Common myeloid progenitor, CD34-positive (primary cell): ENCODE measurements around the gene MC2R.

Source experiments
- CTCF ChIA-PET: fragments of 350-600 bp; sonication (Branson Sonifier 250); formaldehyde crosslinking; loops from one replicate; lab custom pipeline; 2021; ENCODE audit warnings: antibody characterized with exemption; lab: Charles Lee
- POLR2A ChIA-PET: fragments of 350-600 bp; sonication (Branson Sonifier 250); formaldehyde crosslinking; loops from one replicate; lab custom pipeline; 2021; ENCODE audit warnings: antibody characterized with exemption; lab: Charles Lee
- DNase-seq, 3 donors: peaks; one replicate each; pipeline versions ENCODE4 v3.0.0 to v3.0.0-alpha.2; 2013
- H3K27ac ChIP-seq, 2 experiments: 1 replicate in 1 of 2; 2 replicates in 1 of 2; pipeline ENCODE4 v1.7.0; 2013; ENCODE audit warnings: inconsistent platforms in 2 of 2, low read length in 2 of 2, mild to moderate bottlenecking in 2 of 2, low read depth in 1 of 2, moderate library complexity in 1 of 2; ENCODE audit not compliant: severe bottlenecking in 2 of 2, insufficient read depth in 1 of 2, poor library complexity in 1 of 2
- H3K27me3 ChIP-seq, 5 experiments: replicated peaks in 2 of 5; 1 replicate in 3 of 5; 2 replicates in 2 of 5; pipeline versions ENCODE4 v1.6.1 to v1.7.0; 2013; ENCODE audit warnings: low read length in 4 of 5, mild to moderate bottlenecking in 2 of 5, moderate library complexity in 2 of 5, inconsistent platforms in 1 of 5; ENCODE audit not compliant: insufficient read depth in 5 of 5, control insufficient read depth in 4 of 5
- H3K36me3 ChIP-seq, 4 experiments: 1 replicate in 2 of 4; 2 replicates in 2 of 4; pipeline versions ENCODE4 v1.6.1 to v1.7.0; 2013; ENCODE audit warnings: low read length in 3 of 4, control low read depth in 1 of 4, mild to moderate bottlenecking in 1 of 4; ENCODE audit not compliant: control insufficient read depth in 4 of 4, insufficient read depth in 4 of 4
- H3K4me1 ChIP-seq, 4 experiments: 1 replicate in 3 of 4; 2 replicates in 1 of 4; pipeline versions ENCODE4 v1.6.1 to v1.7.1; 2013; ENCODE audit warnings: low read length in 3 of 4, mild to moderate bottlenecking in 3 of 4, control low read depth in 1 of 4, inconsistent platforms in 1 of 4, moderate library complexity in 1 of 4; ENCODE audit not compliant: control insufficient read depth in 4 of 4, insufficient read depth in 4 of 4; ENCODE audit errors: control extremely low read depth in 1 of 4
- H3K4me3 ChIP-seq, 7 experiments: 1 replicate in 4 of 7; 2 replicates in 3 of 7; pipeline versions ENCODE4 v1.5.1 to v1.7.0; 2013; ENCODE audit warnings: mild to moderate bottlenecking in 7 of 7, low read length in 6 of 7, moderate library complexity in 6 of 7, inconsistent platforms in 2 of 7, low read depth in 2 of 7, control low read depth in 1 of 7; ENCODE audit not compliant: insufficient read depth in 4 of 7, control insufficient read depth in 1 of 7; ENCODE audit errors: extremely low read depth in 1 of 7
- H3K9me3 ChIP-seq, 5 experiments: 1 replicate in 4 of 5; 2 replicates in 1 of 5; pipeline versions ENCODE4 v1.6.1 to v1.7.1; 2013; ENCODE audit warnings: low read length in 4 of 5, mild to moderate bottlenecking in 2 of 5, inconsistent platforms in 1 of 5, low read depth in 1 of 5, moderate library complexity in 1 of 5; ENCODE audit not compliant: control insufficient read depth in 4 of 5, insufficient read depth in 2 of 5; ENCODE audit errors: control extremely low read depth in 1 of 5
- WGBS: methylation state at CpG from one replicate; pipeline ENCODE4 v1.1.5; 2013; ENCODE audit not compliant: insufficient coverage; 5-methylcytosine and 5-hydroxymethylcytosine counted together

Gene MC2R

GRCh38 chr18:13914170-13914569 lies 1.2 kb downstream of the MC2R start:
- Histone ChIP-seq H3K4me3 (no peak overlapping the region), H3K36me3 (no peaks in the 10 kb centered on the region), H3K27ac (no peak overlapping the region), H3K27me3 (no peaks in the 10 kb centered on the region), H3K4me1 (no peaks in the 10 kb centered on the region), H3K9me3 (no peaks in the 10 kb centered on the region)
- ChIA-PET CTCF (no interaction called here), POLR2A (no interaction called here)
- 97% methylated on average over 5 of the region's 10 CpGs for WGBS
- DNase-seq = no peak

GRCh38 chr18:13913205-13913604 lies 2.1 kb downstream of the MC2R start:
- no peaks in the 10 kb centered on the region for H3K4me1 ChIP-seq
- ChIA-PET POLR2A (no interaction called here), CTCF (interaction anchor here (0.5 kb wide), 1 partner anchor 73 kb away, joined by 3 read pairs; no protein-coding TSS in a partner anchor)
- 88% methylated on average over 10 of the region's 10 CpGs for WGBS
- H3K36me3 ChIP-seq = no peaks in the 10 kb centered on the region
- H3K27me3 ChIP-seq = no peaks in the 10 kb centered on the region
- H3K4me3 ChIP-seq = no peak overlapping the region
- no peak for DNase-seq
- no peaks in the 10 kb centered on the region for H3K9me3 ChIP-seq
- no peak overlapping the region for H3K27ac ChIP-seq

DNA sequence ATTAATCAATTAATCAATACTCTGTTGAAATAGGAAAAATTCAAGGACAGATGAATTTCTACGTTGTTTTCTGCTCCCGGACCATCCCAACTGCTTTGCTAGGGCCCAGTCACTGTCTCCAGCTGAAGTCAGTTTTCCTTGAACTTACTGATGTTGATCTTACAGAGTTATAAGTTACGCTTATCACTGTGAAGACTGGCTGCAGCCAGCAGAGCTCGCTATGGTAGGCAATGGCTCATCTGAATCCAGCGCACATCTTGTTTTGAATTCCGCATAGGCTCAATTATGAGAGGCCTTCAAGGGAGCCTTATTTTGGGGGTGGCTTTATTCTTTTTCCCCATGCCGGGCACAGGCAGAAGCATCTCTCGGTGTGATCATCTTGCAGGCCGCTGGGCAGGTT lies 2.7 kb downstream of the MC2R start:
- Histone ChIP-seq H3K27me3 (no peaks in the 10 kb centered on the region), H3K27ac (no peak overlapping the region), H3K4me1 (no peaks in the 10 kb centered on the region), H3K36me3 (no peaks in the 10 kb centered on the region), H3K4me3 (no peak overlapping the region), H3K9me3 (no peaks in the 10 kb centered on the region)
- ChIA-PET CTCF (interaction anchor here (0.5 kb wide), 1 partner anchor 72 kb away, joined by 3 read pairs; no protein-coding TSS in a partner anchor), POLR2A (no interaction called here)
- 94% methylated on average over 6 of the region's 9 CpGs for WGBS
- no peak for DNase-seq

DNA sequence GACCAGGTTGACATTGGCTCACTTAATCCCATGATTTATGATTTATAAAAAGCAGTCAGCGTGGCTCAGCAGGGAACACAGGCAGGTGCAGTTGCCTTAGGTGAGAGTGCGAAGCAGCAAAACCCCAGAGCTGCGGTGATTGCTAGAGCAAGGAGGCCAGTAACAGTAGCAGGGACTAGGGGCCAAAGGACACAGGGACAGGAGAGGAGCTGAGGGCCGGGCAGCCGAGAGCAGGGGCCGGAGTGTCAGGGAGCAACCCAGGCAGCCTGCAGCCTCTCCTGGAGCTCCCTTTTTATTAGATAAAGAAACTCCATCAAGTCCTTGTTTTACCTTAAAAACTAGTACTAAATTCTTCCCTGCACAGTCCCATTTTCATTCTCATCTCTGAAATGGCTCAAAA lies 4.3 kb downstream of the MC2R start:
- WGBS = 95% methylated on average over 3 of the region's 6 CpGs
- POLR2A ChIA-PET = no interaction called here
- Histone ChIP-seq H3K4me1 (no peaks in the 10 kb centered on the region), H3K36me3 (no peaks in the 10 kb centered on the region), H3K27ac (no peak overlapping the region), H3K27me3 (no peaks in the 10 kb centered on the region), H3K4me3 (no peak overlapping the region), H3K9me3 (no peaks in the 10 kb centered on the region)
- CTCF ChIA-PET = no interaction called here
- DNase-seq = no peak

DNA sequence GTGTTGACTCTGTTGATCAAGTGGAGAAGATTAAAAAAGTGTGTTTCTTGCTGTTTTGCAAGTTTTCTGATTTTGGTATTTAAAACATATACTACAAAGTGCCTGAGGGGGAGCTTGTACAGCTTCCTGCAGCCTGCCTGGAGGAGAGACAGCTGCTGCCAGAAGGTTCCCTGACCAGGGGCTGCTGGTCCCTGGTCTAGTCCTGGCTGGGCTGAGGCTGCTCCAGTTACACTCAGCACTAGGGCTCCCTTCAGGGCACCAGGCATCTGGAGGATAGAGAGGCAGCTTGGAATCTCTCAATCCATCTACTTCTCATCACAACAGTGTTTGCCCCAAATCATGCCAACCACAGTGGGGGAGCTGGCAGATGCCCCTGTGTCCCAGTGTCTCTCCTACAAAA lies 4.8 kb downstream of the MC2R start:
- Histone ChIP-seq H3K27me3 (no peaks in the 10 kb centered on the region), H3K27ac (no peak overlapping the region), H3K4me3 (no peak overlapping the region), H3K4me1 (no peaks in the 10 kb centered on the region), H3K9me3 (no peaks in the 10 kb centered on the region), H3K36me3 (no peaks in the 10 kb centered on the region)
- DNase-seq = no peak
- ChIA-PET CTCF (no interaction called here), POLR2A (no interaction called here)

DNA sequence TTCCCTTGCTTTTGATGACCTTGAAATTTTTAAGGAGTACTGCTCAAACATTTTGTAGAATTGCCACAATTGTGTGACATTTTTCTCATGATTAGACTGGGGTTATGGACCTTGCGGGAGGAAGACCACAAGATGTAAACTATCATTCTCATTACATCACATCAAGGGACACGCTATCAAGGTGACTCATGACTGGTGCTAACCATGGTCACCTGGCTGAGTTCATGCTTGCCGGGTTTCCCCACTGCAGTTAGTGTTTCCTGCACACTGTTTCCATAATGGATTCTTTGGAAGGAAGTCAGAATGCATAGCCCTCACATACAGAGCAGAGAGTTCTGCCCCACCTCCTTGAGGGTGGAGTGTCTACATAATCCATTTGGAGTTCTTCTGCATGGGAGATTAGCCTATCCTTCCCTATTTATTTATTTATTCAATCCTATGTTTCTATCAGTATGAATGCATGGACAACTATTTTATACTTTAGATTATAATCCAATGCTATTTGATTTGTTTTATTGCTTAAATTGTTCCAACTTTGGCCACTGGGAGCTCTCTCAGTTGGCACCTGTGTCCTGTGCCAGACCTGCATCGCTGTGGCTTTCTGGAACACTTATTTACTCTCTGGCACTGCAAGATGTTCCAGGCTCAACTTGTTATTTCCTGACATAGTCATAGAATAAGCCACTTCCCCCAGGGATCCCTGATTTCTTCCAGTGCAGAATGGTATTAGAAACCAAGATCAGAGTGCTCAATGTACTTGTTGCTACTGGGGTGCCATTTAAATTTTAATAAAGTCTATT lies 6.0 kb downstream of the MC2R start:
- no peaks in the 10 kb centered on the region for H3K4me1 ChIP-seq
- DNase-seq = no peak
- no peaks in the 10 kb centered on the region for H3K36me3 ChIP-seq
- POLR2A ChIA-PET = no interaction called here
- CTCF ChIA-PET = interaction anchor here (0.7 kb wide), 1 partner anchor 1615 kb away, joined by 3 read pairs; no protein-coding TSS in a partner anchor
- no peaks in the 10 kb centered on the region for H3K27me3 ChIP-seq
- no peak overlapping the region for H3K4me3 ChIP-seq
- WGBS = 93% methylated on average over 3 of the region's 4 CpGs
- H3K9me3 ChIP-seq = no peaks in the 10 kb centered on the region
- H3K27ac ChIP-seq = no peak overlapping the region

GRCh38 chr18:13900633-13901032 lies 14.7 kb downstream of the MC2R start:
- H3K27ac ChIP-seq = no peak overlapping the region
- H3K27me3 ChIP-seq = no peaks in the 10 kb centered on the region
- ChIA-PET CTCF (no interaction called here), POLR2A (no interaction called here)
- H3K9me3 ChIP-seq = peaks cover 0 to 4% (median 0%) of the 10 kb centered on the region in 5 experiments
- no peaks in the 10 kb centered on the region for H3K4me1 ChIP-seq
- 80% methylated on average over 1 of the region's 1 CpG for WGBS
- H3K4me3 ChIP-seq = no peak overlapping the region
- no peaks in the 10 kb centered on the region for H3K36me3 ChIP-seq
- no peak for DNase-seq
